OCI-LY1 (cell line): Measurements from ENCODE around the gene ZNF675.

ENCODE experiments used
- CTCF ChIP-seq: fragments of 200-600 bp; sonication (generic), shearing (Covaris generic); IDR thresholded peaks from 2 replicates; pipeline ENCODE4 v1.5.1; 2017; ENCODE audit warnings: mild to moderate bottlenecking, antibody characterized with exemption, low read length, moderate library complexity, mixed read lengths
- EZH2 ChIP-seq: fragments of 200-600 bp; sonication (generic), shearing (Covaris generic); IDR thresholded peaks from 2 replicates; pipeline ENCODE4 v1.8.0; 2017; ENCODE audit warnings: borderline replicate concordance, mixed run types, mild to moderate bottlenecking, antibody characterized with exemption, low read length, moderate library complexity, mixed read lengths

- TF ChIP-seq CTCF = no peak
- TF ChIP-seq EZH2 = no peak
Measured at GRCh38 chr19:23718802-23719201, 31.8 kb upstream of the ZNF675 start.
